HuH-7 (cell line): Measurements from ENCODE around the gene IFNA8.
"Not testable (repeated sequence)": the region's sequence is repeated elsewhere in the genome, so short reads cannot be mapped to it uniquely, and the experiment has no call there.

Experiments
- DNase-seq: peaks from one replicate; pipeline ENCODE4 v3.0.0; 2011; ENCODE audit warnings: low spot score

Gene IFNA8

GRCh38 chr9:21429191-21429590, 20.3 kb downstream of the IFNA8 start:
- no peak for DNase-seq

GRCh38 chr9:21432672-21433425, 23.9 kb downstream of the IFNA8 start:
- DNase-seq, result no peak

- DNase-seq, result no peak
Observed at GRCh38 chr9:21434202-21435014, 25.5 kb downstream of the IFNA8 start.

- DNase-seq, result not testable (repeated sequence)
Observed at GRCh38 chr9:21435015-21435383, 26.1 kb downstream of the IFNA8 start.

GRCh38 chr9:21440139-21440538, 31.2 kb downstream of the IFNA8 start, which contains the start of gene IFNA1:
IFNA1 (plus strand) TSS chr9:21440439; CDS start chr9:21440508, 69 bp downstream.
- DNase-seq, result no peak

GRCh38 chr9:21443849-21444625, 35.1 kb downstream of the IFNA8 start:
- DNase-seq, result no peak

- DNase-seq, result not testable (repeated sequence)
Observed at GRCh38 chr9:21449312-21449711, 40.4 kb downstream of the IFNA8 start.

- DNase-seq, result no peak
Observed at GRCh38 chr9:21450733-21451394, 41.9 kb downstream of the IFNA8 start.

- no peak for DNase-seq
Observed at GRCh38 chr9:21452681-21453080, 43.8 kb downstream of the IFNA8 start.

- no peak for DNase-seq
Observed at GRCh38 chr9:21454149-21454548, 45.2 kb downstream of the IFNA8 start.

GRCh38 chr9:21455320-21455719, 46.4 kb downstream of the IFNA8 start:
- peak; percentile 6 for DNase-seq
